Panc1 (cell line): Measurements from ENCODE around the gene DOCK1. TPM values are rescaled to one million over a fixed set of nuclear protein-coding genes. Genes with fewer than 3 reads are reported as not detected.

Experiments used
- ATAC-seq: fragments of 200-7000 bp; cut with Tn5 transposase; 2 replicates; pipeline ENCODE4 v1.9.1; 2020; ENCODE audit warnings: mild to moderate bottlenecking, moderate library complexity
- BruUV-seq: library from RNA; stranded (reverse); fragments of 400-500 nt; replicated peaks from 2 replicates; lab custom pipeline; 2021; lab: Mats Ljungman, UMichigan
- CTCF ChIA-PET: fragments of 300-600 bp; sonication (Branson Sonifier 250); formaldehyde crosslinking; loops from one replicate; lab custom pipeline; 2022; ENCODE audit warnings: antibody characterized with exemption; lab: Charles Lee
- POLR2A ChIA-PET: fragments of 300-600 bp; sonication (Branson Sonifier 250); formaldehyde crosslinking; loops from one replicate; lab custom pipeline; 2022; ENCODE audit warnings: antibody characterized with exemption; lab: Charles Lee
- DNase-seq: peaks from one replicate; pipeline ENCODE4 v3.0.0-alpha.2; 2010; ENCODE audit warnings: low read depth, low spot score
- H3K27ac ChIP-seq: 2 replicates; pipeline ENCODE4 v1.5.1; 2011; ENCODE audit warnings: mild to moderate bottlenecking, low read length, inconsistent platforms
- H3K27me3 ChIP-seq: fragments of 200-500 bp; sonication (Bioruptor generic); 2 replicates; pipeline ENCODE4 v1.6.0; 2014; ENCODE audit warnings: low read length, inconsistent platforms; ENCODE audit not compliant: control insufficient read depth, insufficient read depth
- H3K36me3 ChIP-seq: fragments of 200-500 bp; sonication (Bioruptor generic); 2 replicates; pipeline ENCODE4 v1.5.1; 2014; ENCODE audit warnings: inconsistent platforms, mild to moderate bottlenecking, low read length, moderate library complexity; ENCODE audit not compliant: control insufficient read depth, insufficient read depth
- H3K4me1 ChIP-seq: 2 replicates; pipeline ENCODE4 v1.5.1; 2011; ENCODE audit warnings: inconsistent platforms, mild to moderate bottlenecking, low read length, moderate library complexity; ENCODE audit not compliant: control insufficient read depth, insufficient read depth
- H3K4me3 ChIP-seq, 2 experiments: 2 replicates each; pipeline ENCODE4 v1.5.1; 2011 to 2012; ENCODE audit warnings: low read depth in 2 of 2, low read length in 2 of 2, mild to moderate bottlenecking in 2 of 2, inconsistent platforms in 1 of 2, moderate library complexity in 1 of 2
- H3K9me3 ChIP-seq: fragments of 200-500 bp; sonication (Bioruptor generic); 2 replicates; pipeline ENCODE4 v1.5.1; 2014; ENCODE audit warnings: low read depth, mild to moderate bottlenecking, inconsistent platforms, low read length, moderate library complexity; ENCODE audit not compliant: control insufficient read depth, insufficient read depth
- POLR2AphosphoS5 ChIP-seq: IDR thresholded peaks from 2 replicates; pipeline ENCODE4 v1.6.1; 2012; ENCODE audit warnings: mild to moderate bottlenecking, low read depth, low read length, moderate library complexity
- SIN3A ChIP-seq: IDR thresholded peaks from 2 replicates; pipeline ENCODE4 v1.6.1; 2012; ENCODE audit warnings: low read depth, mild to moderate bottlenecking, low read length, moderate library complexity, borderline replicate concordance; ENCODE audit not compliant: insufficient read depth
- TCF7L2 ChIP-seq: IDR thresholded peaks from 2 replicates; pipeline ENCODE4 v1.6.1; 2011; ENCODE audit warnings: mild to moderate bottlenecking, low read depth, low read length, inconsistent platforms
- in situ Hi-C: cut with HindIII; loops from 2 replicates; pipeline ENCODE4 v1.10.0; 2016; ENCODE audit warnings: low sequenced_read_pairs, low pct_unique_long_range_greater_than_20kb
- intact Hi-C: fragments of 100-400 bp; cut with micrococcal nuclease; formaldehyde crosslinking; loops from one replicate; pipeline ENCODE4 v1.10.0; 2022; ENCODE audit not compliant: unreplicated experiment
- total RNA-seq: library from RNA; stranded (reverse); gene quantifications from one replicate; pipeline ENCODE4 v1.2.1, GENCODE V29; 2021; ENCODE audit not compliant: unreplicated experiment
- TF ChIP-seq, protein P1 (sequence below): fragments of 450-650 bp; IDR thresholded peaks from 2 replicates; pipeline ENCODE4 v1.5.1; 2017; ENCODE audit warnings: mild to moderate bottlenecking
- TF ChIP-seq, protein P2 (sequence below), 2 experiments: IDR thresholded peaks; 2 replicates each; pipeline ENCODE4 v1.6.1; 2011 to 2012; ENCODE audit warnings: low read depth in 2 of 2, control low read depth in 1 of 2, low read length in 1 of 2, mild to moderate bottlenecking in 1 of 2, moderate library complexity in 1 of 2; ENCODE audit not compliant: insufficient read depth in 1 of 2

The DOCK1 gene
- total RNA-seq, 1 experiment from 2014 or later = 67.6 TPM

DNA sequence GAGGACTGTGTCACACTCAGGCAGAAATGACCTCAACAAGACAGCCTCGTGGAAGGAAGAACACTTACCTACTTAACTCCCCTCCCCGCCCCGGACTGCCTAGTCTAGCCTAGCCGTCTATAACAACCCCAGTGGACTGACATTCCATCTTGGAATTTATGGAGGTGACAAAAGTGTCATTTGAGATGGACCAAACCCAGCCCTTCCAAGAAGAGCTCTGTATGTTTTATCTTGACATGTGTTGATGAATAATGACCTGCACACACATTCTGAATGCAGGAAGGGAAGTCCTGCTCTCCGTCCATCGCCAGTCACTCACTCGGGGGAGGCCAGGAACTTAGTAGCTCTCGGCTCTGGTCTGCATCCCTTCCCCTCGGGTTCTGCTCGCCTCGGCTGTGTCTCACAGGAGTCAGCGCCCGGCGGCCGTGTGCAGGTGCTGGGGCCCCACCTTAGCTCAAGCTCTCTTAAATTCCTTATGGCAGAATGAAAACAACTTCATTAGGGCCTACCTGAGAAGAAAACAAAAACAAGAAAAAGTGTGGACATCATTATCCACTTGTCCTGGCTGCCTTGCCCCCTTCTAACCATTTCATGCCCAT lies 503.0 kb downstream of the DOCK1 start:
- no TSS peak for BruUV-seq
- TF ChIP-seq, protein P1, sequence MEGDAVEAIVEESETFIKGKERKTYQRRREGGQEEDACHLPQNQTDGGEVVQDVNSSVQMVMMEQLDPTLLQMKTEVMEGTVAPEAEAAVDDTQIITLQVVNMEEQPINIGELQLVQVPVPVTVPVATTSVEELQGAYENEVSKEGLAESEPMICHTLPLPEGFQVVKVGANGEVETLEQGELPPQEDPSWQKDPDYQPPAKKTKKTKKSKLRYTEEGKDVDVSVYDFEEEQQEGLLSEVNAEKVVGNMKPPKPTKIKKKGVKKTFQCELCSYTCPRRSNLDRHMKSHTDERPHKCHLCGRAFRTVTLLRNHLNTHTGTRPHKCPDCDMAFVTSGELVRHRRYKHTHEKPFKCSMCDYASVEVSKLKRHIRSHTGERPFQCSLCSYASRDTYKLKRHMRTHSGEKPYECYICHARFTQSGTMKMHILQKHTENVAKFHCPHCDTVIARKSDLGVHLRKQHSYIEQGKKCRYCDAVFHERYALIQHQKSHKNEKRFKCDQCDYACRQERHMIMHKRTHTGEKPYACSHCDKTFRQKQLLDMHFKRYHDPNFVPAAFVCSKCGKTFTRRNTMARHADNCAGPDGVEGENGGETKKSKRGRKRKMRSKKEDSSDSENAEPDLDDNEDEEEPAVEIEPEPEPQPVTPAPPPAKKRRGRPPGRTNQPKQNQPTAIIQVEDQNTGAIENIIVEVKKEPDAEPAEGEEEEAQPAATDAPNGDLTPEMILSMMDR = no peak
- TF ChIP-seq POLR2AphosphoS5 (no peak), SIN3A (no peak), TCF7L2 (no peak)
- TF ChIP-seq, protein P2, sequence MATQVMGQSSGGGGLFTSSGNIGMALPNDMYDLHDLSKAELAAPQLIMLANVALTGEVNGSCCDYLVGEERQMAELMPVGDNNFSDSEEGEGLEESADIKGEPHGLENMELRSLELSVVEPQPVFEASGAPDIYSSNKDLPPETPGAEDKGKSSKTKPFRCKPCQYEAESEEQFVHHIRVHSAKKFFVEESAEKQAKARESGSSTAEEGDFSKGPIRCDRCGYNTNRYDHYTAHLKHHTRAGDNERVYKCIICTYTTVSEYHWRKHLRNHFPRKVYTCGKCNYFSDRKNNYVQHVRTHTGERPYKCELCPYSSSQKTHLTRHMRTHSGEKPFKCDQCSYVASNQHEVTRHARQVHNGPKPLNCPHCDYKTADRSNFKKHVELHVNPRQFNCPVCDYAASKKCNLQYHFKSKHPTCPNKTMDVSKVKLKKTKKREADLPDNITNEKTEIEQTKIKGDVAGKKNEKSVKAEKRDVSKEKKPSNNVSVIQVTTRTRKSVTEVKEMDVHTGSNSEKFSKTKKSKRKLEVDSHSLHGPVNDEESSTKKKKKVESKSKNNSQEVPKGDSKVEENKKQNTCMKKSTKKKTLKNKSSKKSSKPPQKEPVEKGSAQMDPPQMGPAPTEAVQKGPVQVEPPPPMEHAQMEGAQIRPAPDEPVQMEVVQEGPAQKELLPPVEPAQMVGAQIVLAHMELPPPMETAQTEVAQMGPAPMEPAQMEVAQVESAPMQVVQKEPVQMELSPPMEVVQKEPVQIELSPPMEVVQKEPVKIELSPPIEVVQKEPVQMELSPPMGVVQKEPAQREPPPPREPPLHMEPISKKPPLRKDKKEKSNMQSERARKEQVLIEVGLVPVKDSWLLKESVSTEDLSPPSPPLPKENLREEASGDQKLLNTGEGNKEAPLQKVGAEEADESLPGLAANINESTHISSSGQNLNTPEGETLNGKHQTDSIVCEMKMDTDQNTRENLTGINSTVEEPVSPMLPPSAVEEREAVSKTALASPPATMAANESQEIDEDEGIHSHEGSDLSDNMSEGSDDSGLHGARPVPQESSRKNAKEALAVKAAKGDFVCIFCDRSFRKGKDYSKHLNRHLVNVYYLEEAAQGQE (IDR thresholded peaks at IDR 0.05; ENCODE audit: insufficient read depth in 1 of 2, low read depth in 2 of 2, low read length in 1 of 2) = no peak
- Histone ChIP-seq H3K36me3 (no peaks in the 10 kb centered on the region; the same call in 1 of the 2 replicates), H3K4me3 (no peak overlapping the region), H3K27ac (no peak overlapping the region), H3K9me3 (no peaks in the 10 kb centered on the region), H3K4me1 (no peaks in the 10 kb centered on the region), H3K27me3 (no peaks in the 10 kb centered on the region)
- ChIA-PET CTCF (interaction anchor here (0.6 kb wide), 1 partner anchor 446 kb away, joined by 3 read pairs; no protein-coding TSS in a partner anchor), POLR2A (no interaction called here)
- DNase-seq (no peak), ATAC-seq (no peak)
- intact Hi-C loops = no loop called here
- in situ Hi-C loops = no loop called here

DNA sequence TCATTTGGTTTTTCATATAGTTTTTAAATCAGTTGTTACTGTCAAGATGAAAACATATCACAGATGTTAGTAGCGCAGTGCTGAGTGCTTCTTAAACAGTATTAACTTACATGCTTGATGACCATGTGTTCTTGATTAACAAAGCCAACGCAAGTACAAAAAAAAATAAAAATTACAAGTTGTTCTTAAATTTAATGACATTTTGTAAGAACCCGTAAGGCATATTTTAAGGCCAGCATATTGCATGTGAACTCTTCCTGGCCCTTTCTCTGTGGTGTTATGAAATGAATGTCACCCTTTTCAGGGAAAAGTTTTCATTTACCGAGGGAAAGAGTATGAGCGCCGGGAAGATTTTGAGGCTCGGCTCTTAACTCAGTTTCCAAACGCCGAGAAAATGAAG lies 503.5 kb downstream of the DOCK1 start:
- H3K27ac ChIP-seq = no peak overlapping the region
- no peaks in the 10 kb centered on the region; the same call in 1 of the 2 replicates for H3K36me3 ChIP-seq
- ATAC-seq (no peak), DNase-seq (no peak)
- ChIA-PET POLR2A (no interaction called here), CTCF (no interaction called here)
- TF ChIP-seq, protein P1 = no peak
- TF ChIP-seq, protein P2 (IDR thresholded peaks at IDR 0.05; ENCODE audit: insufficient read depth in 1 of 2, low read depth in 2 of 2, low read length in 1 of 2) = no peak
- no peak for TF ChIP-seq TCF7L2
- no peak for TF ChIP-seq POLR2AphosphoS5
- TF ChIP-seq SIN3A = no peak
- BruUV-seq = no TSS peak
- H3K4me3 ChIP-seq = no peak overlapping the region
- H3K4me1 ChIP-seq = no peaks in the 10 kb centered on the region
- no peaks in the 10 kb centered on the region for H3K27me3 ChIP-seq
- H3K9me3 ChIP-seq = no peaks in the 10 kb centered on the region
- intact Hi-C loops (no loop called here), in situ Hi-C loops (no loop called here)
